PC-3 (cell line): ENCODE measurements around the gene ZNF226.

Experiments used
- EZH2 ChIP-seq: fragments of 300-600 bp; sonication (generic); IDR thresholded peaks from one replicate; pipeline ENCODE4 v1.6.1; 2017; ENCODE audit warnings: antibody characterized with exemption, mild to moderate bottlenecking, low read length; ENCODE audit not compliant: unreplicated experiment
- EZH2phosphoT487 ChIP-seq: fragments of 300-600 bp; sonication (generic); IDR thresholded peaks from 2 replicates; pipeline ENCODE4 v1.6.1; 2018; ENCODE audit warnings: mild to moderate bottlenecking, antibody characterized with exemption, low read length, borderline replicate concordance
- TF ChIP-seq, protein P1 (sequence below): fragments of 300-600 bp; sonication (generic); conservative IDR thresholded peaks from 2 replicates; pipeline ENCODE4 v1.5.1; 2017; ENCODE audit warnings: antibody characterized with exemption, low read depth, mild to moderate bottlenecking, low read length

DNA sequence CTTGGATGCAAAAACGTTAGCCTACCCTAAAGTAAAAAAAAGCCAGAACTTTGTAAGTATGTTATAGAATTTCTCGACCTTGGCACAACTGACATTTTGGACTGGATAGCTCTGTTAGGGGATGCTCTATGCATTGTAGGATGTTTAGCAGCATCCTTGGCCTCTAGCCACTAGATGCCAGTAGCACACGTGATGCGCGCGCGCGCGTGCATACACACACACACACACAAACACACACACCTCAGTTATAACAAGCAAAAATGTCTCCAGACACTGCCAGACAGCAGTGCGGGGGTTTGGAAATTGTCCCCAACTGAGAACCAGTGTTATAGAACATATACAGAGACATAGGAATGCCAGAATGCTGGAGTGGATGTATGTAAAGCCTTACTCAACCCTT, 17.2 kb downstream of the ZNF226 start:
- TF ChIP-seq, protein P1, sequence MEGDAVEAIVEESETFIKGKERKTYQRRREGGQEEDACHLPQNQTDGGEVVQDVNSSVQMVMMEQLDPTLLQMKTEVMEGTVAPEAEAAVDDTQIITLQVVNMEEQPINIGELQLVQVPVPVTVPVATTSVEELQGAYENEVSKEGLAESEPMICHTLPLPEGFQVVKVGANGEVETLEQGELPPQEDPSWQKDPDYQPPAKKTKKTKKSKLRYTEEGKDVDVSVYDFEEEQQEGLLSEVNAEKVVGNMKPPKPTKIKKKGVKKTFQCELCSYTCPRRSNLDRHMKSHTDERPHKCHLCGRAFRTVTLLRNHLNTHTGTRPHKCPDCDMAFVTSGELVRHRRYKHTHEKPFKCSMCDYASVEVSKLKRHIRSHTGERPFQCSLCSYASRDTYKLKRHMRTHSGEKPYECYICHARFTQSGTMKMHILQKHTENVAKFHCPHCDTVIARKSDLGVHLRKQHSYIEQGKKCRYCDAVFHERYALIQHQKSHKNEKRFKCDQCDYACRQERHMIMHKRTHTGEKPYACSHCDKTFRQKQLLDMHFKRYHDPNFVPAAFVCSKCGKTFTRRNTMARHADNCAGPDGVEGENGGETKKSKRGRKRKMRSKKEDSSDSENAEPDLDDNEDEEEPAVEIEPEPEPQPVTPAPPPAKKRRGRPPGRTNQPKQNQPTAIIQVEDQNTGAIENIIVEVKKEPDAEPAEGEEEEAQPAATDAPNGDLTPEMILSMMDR = no peak
- TF ChIP-seq EZH2 = no peak
- TF ChIP-seq EZH2phosphoT487 = no peak
